GM06990 (cell line): Measurements from ENCODE around the gene SOCS1.

Source experiments
- DNase-seq: peaks from one replicate; pipeline ENCODE4 v3.0.0-alpha.2; 2011; ENCODE audit not compliant: insufficient read length; ENCODE audit errors: extremely low read depth
- H3K27me3 ChIP-seq: replicated peaks from 2 replicates; pipeline ENCODE4 v1.6.0; 2011; ENCODE audit warnings: low read length; ENCODE audit not compliant: control insufficient read depth, insufficient read depth
- H3K36me3 ChIP-seq: 2 replicates; pipeline ENCODE4 v1.5.1; 2011; ENCODE audit warnings: low read length; ENCODE audit not compliant: control insufficient read depth, insufficient read depth
- H3K4me3 ChIP-seq: replicated peaks from 2 replicates; pipeline ENCODE4 v1.5.1; 2011; ENCODE audit warnings: low read depth, mild to moderate bottlenecking, control low read depth, low read length
- CTCF ChIP-seq: IDR thresholded peaks from 2 replicates; pipeline ENCODE4 v1.5.1; 2011; ENCODE audit warnings: low read length, control low read depth, mild to moderate bottlenecking, inconsistent platforms; ENCODE audit not compliant: insufficient read depth, poor library complexity, severe bottlenecking

SOCS1 gene

GRCh38 chr16:11248133-11248532 lies 7.9 kb downstream of the SOCS1 start:
- no peak for DNase-seq
- H3K36me3 ChIP-seq, result peaks cover 2% of the 10 kb centered on the region; the same call in 1 of the 2 replicates
- no peaks in the 10 kb centered on the region for H3K27me3 ChIP-seq
- no peak for TF ChIP-seq CTCF
- H3K4me3 ChIP-seq, result no peak overlapping the region

- Histone ChIP-seq H3K36me3 (no peaks in the 10 kb centered on the region), H3K27me3 (no peaks in the 10 kb centered on the region), H3K4me3 (no peak overlapping the region)
- TF ChIP-seq CTCF, result no peak
- no peak for DNase-seq
Measured at GRCh38 chr16:11245988-11246387, 10.0 kb downstream of the SOCS1 start.

- no peak for DNase-seq
- TF ChIP-seq CTCF, result no peak
- Histone ChIP-seq H3K4me3 (no peak overlapping the region), H3K36me3 (no peaks in the 10 kb centered on the region), H3K27me3 (no peaks in the 10 kb centered on the region)
Measured at GRCh38 chr16:11245222-11245737, 10.7 kb downstream of the SOCS1 start.

GRCh38 chr16:11242658-11243057 lies 13.3 kb downstream of the SOCS1 start:
- no peaks in the 10 kb centered on the region for H3K27me3 ChIP-seq
- no peak overlapping the region for H3K4me3 ChIP-seq
- TF ChIP-seq CTCF, result no peak
- H3K36me3 ChIP-seq, result no peaks in the 10 kb centered on the region
- no peak for DNase-seq

- Histone ChIP-seq H3K27me3 (no peaks in the 10 kb centered on the region), H3K36me3 (no peaks in the 10 kb centered on the region), H3K4me3 (no peak overlapping the region)
- TF ChIP-seq CTCF, result no peak
- no peak for DNase-seq
Measured at GRCh38 chr16:11241480-11242204, 14.4 kb downstream of the SOCS1 start.
